ENCODE data around the gene SLC25A21. TPM values are rescaled to one million over a fixed set of nuclear protein-coding genes. Genes with fewer than 3 reads are reported as not detected.

The SLC25A21 gene
- total RNA-seq, 1 donor from 2014 or later: not detected

- Mint-ChIP-seq H3K36me3 (ENCODE audit: low read depth) (no peaks in the 10 kb centered on the region), H3K4me3 (no peak overlapping the region), H3K27me3 (peaks cover 2% of the 10 kb centered on the region), H3K9me3 (peaks cover 13% of the 10 kb centered on the region), H3K4me1 (no peaks in the 10 kb centered on the region), H3K27ac (no peak overlapping the region)
- CTCF ChIA-PET: interaction anchor here (0.8 kb wide), 1 partner anchor 13 kb away, joined by 3 read pairs; no protein-coding TSS in a partner anchor
- ATAC-seq (ENCODE audit: low read depth) (no peak), DNase-seq (no peak)
- POLR2A ChIA-PET: no interaction called here
- intact Hi-C loops (cut with micrococcal nuclease): no loop called here
- TF ChIP-seq CTCF (IDR thresholded peaks at IDR 0.05): no peak
Measured at GRCh38 chr14:36784541-36784940, 387.9 kb downstream of the SLC25A21 start.

- CTCF ChIA-PET: no interaction called here
- H3K27me3 Mint-ChIP-seq: peaks cover 2% of the 10 kb centered on the region
- no peak overlapping the region for H3K27ac Mint-ChIP-seq
- peaks cover 13% of the 10 kb centered on the region for H3K9me3 Mint-ChIP-seq
- H3K36me3 Mint-ChIP-seq (ENCODE audit: low read depth): no peaks in the 10 kb centered on the region
- H3K4me3 Mint-ChIP-seq: no peak overlapping the region
- DNase-seq: no peak
- intact Hi-C loops (cut with micrococcal nuclease): no loop called here
- no peak for TF ChIP-seq CTCF (IDR thresholded peaks at IDR 0.05)
- H3K4me1 Mint-ChIP-seq: no peaks in the 10 kb centered on the region
- no peak for ATAC-seq (ENCODE audit: low read depth)
- POLR2A ChIA-PET: no interaction called here
Measured at GRCh38 chr14:36781897-36782296, 390.5 kb downstream of the SLC25A21 start.

GRCh38 chr14:36773558-36773957, 398.8 kb downstream of the SLC25A21 start:
- DNase-seq: no peak
- H3K27me3 Mint-ChIP-seq: no peaks in the 10 kb centered on the region
- peaks cover 5% of the 10 kb centered on the region for H3K9me3 Mint-ChIP-seq
- no peak for TF ChIP-seq CTCF (IDR thresholded peaks at IDR 0.05)
- no peaks in the 10 kb centered on the region for H3K4me1 Mint-ChIP-seq
- no peaks in the 10 kb centered on the region for H3K36me3 Mint-ChIP-seq (ENCODE audit: low read depth)
- ATAC-seq (ENCODE audit: low read depth): no peak
- no peak overlapping the region for H3K27ac Mint-ChIP-seq
- POLR2A ChIA-PET: no interaction called here
- H3K4me3 Mint-ChIP-seq: no peak overlapping the region
- intact Hi-C loops (cut with micrococcal nuclease): no loop called here
- CTCF ChIA-PET: no interaction called here

GRCh38 chr14:36773136-36773540, 399.3 kb downstream of the SLC25A21 start:
- no peaks in the 10 kb centered on the region for H3K27me3 Mint-ChIP-seq
- CTCF ChIA-PET: no interaction called here
- ATAC-seq (ENCODE audit: low read depth): no peak
- POLR2A ChIA-PET: no interaction called here
- no peak overlapping the region for H3K27ac Mint-ChIP-seq
- no peak for TF ChIP-seq CTCF (IDR thresholded peaks at IDR 0.05)
- H3K4me1 Mint-ChIP-seq: no peaks in the 10 kb centered on the region
- peaks cover 5% of the 10 kb centered on the region for H3K9me3 Mint-ChIP-seq
- no peaks in the 10 kb centered on the region for H3K36me3 Mint-ChIP-seq (ENCODE audit: low read depth)
- no peak for DNase-seq
- no peak overlapping the region for H3K4me3 Mint-ChIP-seq
- intact Hi-C loops (cut with micrococcal nuclease): no loop called here

GRCh38 chr14:36771028-36771640, 401.3 kb downstream of the SLC25A21 start:
- Mint-ChIP-seq H3K27ac (no peak overlapping the region), H3K9me3 (peaks cover 3% of the 10 kb centered on the region), H3K4me3 (no peak overlapping the region), H3K36me3 (ENCODE audit: low read depth) (no peaks in the 10 kb centered on the region), H3K27me3 (no peaks in the 10 kb centered on the region), H3K4me1 (no peaks in the 10 kb centered on the region)
- ATAC-seq (ENCODE audit: low read depth): no peak
- intact Hi-C loops (cut with micrococcal nuclease): no loop called here
- CTCF ChIA-PET: interaction anchor here (0.7 kb wide), 1 partner anchor 13 kb away, joined by 3 read pairs; no protein-coding TSS in a partner anchor
- POLR2A ChIA-PET: no interaction called here
- no peak for DNase-seq
- no peak for TF ChIP-seq CTCF (IDR thresholded peaks at IDR 0.05)

Measured in activated B cell treated with CpG ODN at 0.5 μM for 24 hours (primary cell).